H1 (cell line): ENCODE measurements around the gene ACACB. TPM values are rescaled to one million over a fixed set of nuclear protein-coding genes. Genes with fewer than 3 reads are reported as not detected.

Experiments
- CTCF ChIA-PET: fragments of 300-600 bp; sonication (Branson Sonifier 250); formaldehyde crosslinking; loops from one replicate; lab custom pipeline; 2021; ENCODE audit not compliant: partially characterized antibody; lab: Charles Lee
- POLR2A ChIA-PET: fragments of 300-600 bp; sonication (Branson Sonifier 250); formaldehyde crosslinking; loops from one replicate; lab custom pipeline; 2021; ENCODE audit warnings: inconsistent platforms; ENCODE audit not compliant: partially characterized antibody; lab: Charles Lee
- DNase-seq, 2 experiments: peaks; one replicate each; pipeline versions ENCODE4 v3.0.0 to v3.0.0-alpha.2; 2010 to 2022; ENCODE audit warnings: low spot score in 2 of 2, low read depth in 1 of 2, mixed read lengths in 1 of 2
- FAIRE-seq: peaks from 2 replicates; lab custom pipeline; 2011; peaks lifted over from hg19 to GRCh38; lab: Jason Lieb, UNC
- H2AFZ ChIP-seq: 2 replicates; pipeline ENCODE4 v1.8.1; 2012; ENCODE audit warnings: low read length, inconsistent platforms
- H2AK5ac ChIP-seq: 2 replicates; pipeline ENCODE4 v1.6.1; 2013; ENCODE audit warnings: low read depth, low read length
- H2BK120ac ChIP-seq: replicated peaks from 2 replicates; pipeline ENCODE3; 2013; ENCODE audit warnings: low read depth, low read length, inconsistent platforms
- H2BK12ac ChIP-seq: 2 replicates; pipeline ENCODE4 v1.6.1; 2013; ENCODE audit warnings: low read depth, low read length
- H2BK15ac ChIP-seq: 2 replicates; pipeline ENCODE4 v1.6.1; 2013; ENCODE audit warnings: low read length
- H2BK20ac ChIP-seq: 2 replicates; pipeline ENCODE4 v1.6.1; 2013; ENCODE audit warnings: low read length
- H2BK5ac ChIP-seq: 2 replicates; pipeline ENCODE4 v1.6.1; 2013; ENCODE audit warnings: low read depth, low read length
- H3K14ac ChIP-seq: 2 replicates; pipeline ENCODE4 v1.6.1; 2013; ENCODE audit warnings: inconsistent platforms; ENCODE audit not compliant: insufficient read length
- H3K18ac ChIP-seq: 2 replicates; pipeline ENCODE4 v1.6.1; 2013; ENCODE audit warnings: low read length; ENCODE audit errors: extremely low read depth
- H3K23ac ChIP-seq: 2 replicates; pipeline ENCODE4 v1.6.1; 2013; ENCODE audit warnings: inconsistent platforms; ENCODE audit not compliant: insufficient read length
- H3K23me2 ChIP-seq: 2 replicates; pipeline ENCODE4 v1.6.1; 2013; ENCODE audit warnings: low read depth, low read length
- H3K27ac ChIP-seq: 2 replicates; pipeline ENCODE4 v1.6.1; 2011; ENCODE audit warnings: low read depth, low read length, inconsistent platforms
- H3K27me3 ChIP-seq, 4 experiments: replicated peaks in 1 of 4; 1 replicate in 1 of 4; 2 replicates in 3 of 4; pipeline versions ENCODE4 v1.6.1 to v1.8.1; 2011 to 2013; ENCODE audit warnings: low read length in 3 of 4, mild to moderate bottlenecking in 3 of 4, inconsistent platforms in 2 of 4, mixed read lengths in 2 of 4, moderate library complexity in 1 of 4; ENCODE audit not compliant: control insufficient read depth in 3 of 4, insufficient read depth in 3 of 4; ENCODE audit errors: extremely low read depth in 1 of 4
- H3K36me3 ChIP-seq, 4 experiments: 2 replicates each; pipeline versions ENCODE4 v1.6.1 to v1.8.1; 2011 to 2013; ENCODE audit warnings: mild to moderate bottlenecking in 4 of 4, low read length in 3 of 4, moderate library complexity in 2 of 4, control low read depth in 1 of 4, inconsistent platforms in 1 of 4; ENCODE audit not compliant: insufficient read depth in 4 of 4, control insufficient read depth in 2 of 4
- H3K4ac ChIP-seq: replicated peaks from 2 replicates; pipeline ENCODE3; 2013; ENCODE audit warnings: low read length, low read depth, mixed read lengths, inconsistent platforms; ENCODE audit not compliant: insufficient read length
- H3K4me1 ChIP-seq, 4 experiments: replicated peaks in 1 of 4; 1 replicate in 1 of 4; 2 replicates in 3 of 4; pipeline versions ENCODE4 v1.6.1 to v1.8.1; 2011 to 2013; ENCODE audit warnings: low read length in 3 of 4, inconsistent platforms in 2 of 4, mixed read lengths in 1 of 4; ENCODE audit not compliant: insufficient read depth in 4 of 4, control insufficient read depth in 3 of 4
- H3K4me2 ChIP-seq, 2 experiments: 2 replicates each; pipeline versions ENCODE4 v1.6.1 to v1.8.1; 2011 to 2013; ENCODE audit warnings: low read depth in 2 of 2, low read length in 2 of 2, control low read depth in 1 of 2, inconsistent platforms in 1 of 2, mild to moderate bottlenecking in 1 of 2; ENCODE audit not compliant: insufficient read depth in 1 of 2
- H3K4me3 ChIP-seq, 4 experiments: fragments of 200-600, 300-600 bp in 1 of 4; sonication (generic), shearing (Covaris generic), sonication (Bioruptor Twin) in 1 of 4; 2 replicates each; pipeline versions ENCODE4 v1.5.1 to v1.8.1; 2011 to 2016; ENCODE audit warnings: low read length in 4 of 4, low read depth in 3 of 4, control low read depth in 2 of 4, inconsistent platforms in 2 of 4, mild to moderate bottlenecking in 2 of 4, mixed read lengths in 1 of 4, moderate library complexity in 1 of 4; ENCODE audit not compliant: insufficient read depth in 2 of 4; ENCODE audit errors: extremely low read depth in 1 of 4
- H3K56ac ChIP-seq: replicated peaks from 2 replicates; pipeline ENCODE3; 2013; ENCODE audit warnings: low read depth, mild to moderate bottlenecking, mixed read lengths, low read length, inconsistent platforms; ENCODE audit not compliant: insufficient read length
- H3K79me1 ChIP-seq: 2 replicates; pipeline ENCODE4 v1.6.1; 2013; ENCODE audit warnings: low read depth, low read length, control low read depth
- H3K79me2 ChIP-seq, 2 experiments: 2 replicates each; pipeline versions ENCODE4 v1.6.1 to v1.8.1; 2012 to 2013; ENCODE audit warnings: low read length in 2 of 2, mild to moderate bottlenecking in 2 of 2, inconsistent platforms in 1 of 2; ENCODE audit not compliant: insufficient read depth in 2 of 2, control insufficient read depth in 1 of 2
- H3K9ac ChIP-seq, 4 experiments: replicated peaks in 1 of 4; 1 replicate in 1 of 4; 2 replicates in 3 of 4; pipeline versions ENCODE4 v1.6.1 to v1.8.1; 2011 to 2013; ENCODE audit warnings: low read depth in 3 of 4, low read length in 3 of 4, control low read depth in 2 of 4, mild to moderate bottlenecking in 2 of 4, moderate library complexity in 2 of 4, inconsistent platforms in 1 of 4; ENCODE audit errors: extremely low read depth in 1 of 4
- H3K9me3 ChIP-seq, 2 experiments: 2 replicates each; pipeline versions ENCODE4 v1.6.1 to v1.8.1; 2012 to 2013; ENCODE audit warnings: mild to moderate bottlenecking in 2 of 2, moderate library complexity in 2 of 2, control low read depth in 1 of 2, inconsistent platforms in 1 of 2, low read depth in 1 of 2, low read length in 1 of 2, mixed read lengths in 1 of 2; ENCODE audit not compliant: insufficient read depth in 2 of 2
- H4K20me1 ChIP-seq, 2 experiments: replicated peaks in 1 of 2; 2 replicates each; pipeline versions ENCODE3 to v1.8.1; 2011 to 2013; ENCODE audit warnings: inconsistent platforms in 2 of 2, low read length in 2 of 2, mild to moderate bottlenecking in 1 of 2; ENCODE audit not compliant: insufficient read depth in 2 of 2, control insufficient read depth in 1 of 2
- H4K5ac ChIP-seq: 2 replicates; pipeline ENCODE4 v1.6.1; 2013; ENCODE audit warnings: low read length, low read depth, mixed read lengths, inconsistent platforms; ENCODE audit not compliant: insufficient read length
- H4K8ac ChIP-seq: 2 replicates; pipeline ENCODE4 v1.8.0; 2013; ENCODE audit warnings: mild to moderate bottlenecking, moderate library complexity, low read length, inconsistent platforms; ENCODE audit not compliant: insufficient read depth; ENCODE audit errors: extremely low read depth
- H4K91ac ChIP-seq: replicated peaks from 2 replicates; pipeline ENCODE3; 2013; ENCODE audit warnings: low read length, mixed read lengths, inconsistent platforms; ENCODE audit not compliant: insufficient read length
- FOSL1 ChIP-seq: IDR thresholded peaks from 2 replicates; pipeline ENCODE4 v1.6.1; 2011; ENCODE audit warnings: mild to moderate bottlenecking, low read depth, low read length, moderate library complexity; ENCODE audit not compliant: insufficient read depth
- NRF1 ChIP-seq: IDR thresholded peaks from 2 replicates; pipeline ENCODE4 v1.6.1; 2011; ENCODE audit warnings: mild to moderate bottlenecking, low read depth, low read length, improper control_type of control experiment
- RXRA ChIP-seq: IDR thresholded peaks from 2 replicates; pipeline ENCODE4 v1.6.1; 2011; ENCODE audit warnings: low read depth, mild to moderate bottlenecking, low read length, moderate library complexity; ENCODE audit not compliant: insufficient read depth
- SP1 ChIP-seq: IDR thresholded peaks from 2 replicates; pipeline ENCODE4 v1.6.1; 2011; ENCODE audit warnings: low read depth, low read length
- SP2 ChIP-seq: IDR thresholded peaks from 2 replicates; pipeline ENCODE4 v1.6.1; 2012; ENCODE audit warnings: mild to moderate bottlenecking, low read length, inconsistent platforms
- WGBS, 2 experiments: shearing (Covaris generic) in 1 of 2; methylation state at CpG; one replicate each; pipeline versions ENCODE4 v1.1.6 to v1.1.7; 2013 to 2015; ENCODE audit warnings: low lambda C conversion rate in 2 of 2, mixed read lengths in 2 of 2, inconsistent platforms in 1 of 2, low coverage in 1 of 2, missing lambda C conversion rate in 1 of 2; ENCODE audit not compliant: insufficient replicate concordance in 2 of 2, insufficient coverage in 1 of 2, insufficient read length in 1 of 2; ENCODE audit errors: extremely low coverage in 1 of 2, missing lambda C conversion rate in 1 of 2; 5-methylcytosine and 5-hydroxymethylcytosine counted together
- polyA plus RNA-seq, 7 experiments: library from polyadenylated mRNA; depleted of rRNA in 3 of 7; stranded (reverse) in 5 of 7; unstranded in 2 of 7; fragments of >200 nt in 5 of 7; fragments of 200-250 nt in 2 of 7; gene quantifications; 1 replicate in 5 of 7; 2 replicates in 1 of 7; 4 replicates in 1 of 7; pipeline versions ENCODE4 v1.2.1 to v1.2.3, GENCODE V29; 2011 to 2013; ENCODE audit warnings: missing spikeins in 2 of 7, mixed read lengths in 2 of 7
- total RNA-seq: library from RNA; stranded (reverse); fragmentation: NEBNext Ultra II Directional; extraction: Animal tissue kit (Norgen Biotek cat#: 25700); gene quantifications from 2 replicates; pipeline ENCODE4 v1.2.1, GENCODE V29; 2021
- TF ChIP-seq, protein P1 (sequence below): IDR thresholded peaks from 2 replicates; pipeline ENCODE4 v1.6.1; 2012; ENCODE audit warnings: inconsistent platforms

Gene ACACB
- total and polyA plus RNA-seq, 2 of the 8 experiments (the other 6 are each of a cell fraction or from before 2014, with no cell fraction given) = 5.8 to 15.3 TPM

DNA sequence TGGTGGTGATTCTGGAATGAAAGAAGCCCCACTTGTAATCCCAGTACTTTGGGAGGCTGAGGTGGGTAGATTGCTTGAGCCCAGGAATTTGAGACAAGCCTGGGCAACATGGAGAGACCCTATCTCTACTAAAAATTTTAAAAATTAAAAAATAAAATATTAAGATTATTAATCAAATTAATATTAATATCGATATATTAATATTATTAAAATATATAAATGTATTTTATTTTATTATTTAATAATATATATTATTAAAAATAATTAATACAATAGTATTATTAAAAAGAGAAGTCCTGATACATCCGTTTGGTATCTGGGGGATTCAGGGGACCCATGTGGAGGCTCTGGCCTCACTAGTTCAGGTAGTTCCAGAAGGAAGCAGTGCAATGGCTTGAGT lies 124.0 kb downstream of the ACACB start:
- no peaks in the 10 kb centered on the region for H4K20me1 ChIP-seq
- H3K36me3 ChIP-seq = peaks cover 0 to 20% (median 5%) of the 10 kb centered on the region in 4 experiments; a peak in 6 of 8 replicates
- H4K5ac ChIP-seq = no peak overlapping the region
- H3K9ac ChIP-seq = no peak overlapping the region
- 91% methylated on average over 2 of the region's 2 CpGs; no CpG with 5 or more reads in 1 of the 2 experiments for WGBS, 2 experiments
- no peak overlapping the region for H3K4me2 ChIP-seq
- FAIRE-seq (no peak), DNase-seq (no peak)
- H3K18ac ChIP-seq = no peak overlapping the region
- H3K23me2 ChIP-seq = no peaks in the 10 kb centered on the region
- no peak overlapping the region for H2BK20ac ChIP-seq
- H3K27ac ChIP-seq = no peak overlapping the region
- no peak overlapping the region for H2AK5ac ChIP-seq
- POLR2A ChIA-PET = no interaction called here
- no peak overlapping the region for H3K14ac ChIP-seq
- H3K56ac ChIP-seq = no peak overlapping the region
- CTCF ChIA-PET = no interaction called here
- H3K23ac ChIP-seq = no peak overlapping the region
- H2BK120ac ChIP-seq = no peak overlapping the region
- no peak overlapping the region for H2BK12ac ChIP-seq
- H2BK5ac ChIP-seq = no peak overlapping the region
- no peak overlapping the region for H3K4ac ChIP-seq
- H3K9me3 ChIP-seq = no peaks in the 10 kb centered on the region
- no peaks in the 10 kb centered on the region for H3K79me2 ChIP-seq
- H3K27me3 ChIP-seq = no peaks in the 10 kb centered on the region
- TF ChIP-seq SP2 (no peak), SP1 (no peak), RXRA (no peak), FOSL1 (no peak), NRF1 (no peak)
- TF ChIP-seq, protein P1, sequence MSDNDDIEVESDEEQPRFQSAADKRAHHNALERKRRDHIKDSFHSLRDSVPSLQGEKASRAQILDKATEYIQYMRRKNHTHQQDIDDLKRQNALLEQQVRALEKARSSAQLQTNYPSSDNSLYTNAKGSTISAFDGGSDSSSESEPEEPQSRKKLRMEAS = no peak
- TF ChIP-seq, all 59 proteins: peak for 0
- no peak overlapping the region for H2AFZ ChIP-seq
- H4K8ac ChIP-seq = no peak overlapping the region
- no peak overlapping the region for H4K91ac ChIP-seq
- H3K4me3 ChIP-seq = no peak overlapping the region
- no peaks in the 10 kb centered on the region for H3K4me1 ChIP-seq
- no peak overlapping the region for H2BK15ac ChIP-seq
- H3K79me1 ChIP-seq = no peaks in the 10 kb centered on the region
